GM19025 (cell line): Measurements from ENCODE around the gene LTB4R2.

ENCODE experiments used
- ATAC-seq: cut with Tn5 transposase; IDR thresholded peaks from one replicate; pipeline ENCODE4 v1.9.1; 2021; ENCODE audit warnings: mild to moderate bottlenecking, low read depth, moderate library complexity; ENCODE audit not compliant: unreplicated experiment

Gene LTB4R2

DNA sequence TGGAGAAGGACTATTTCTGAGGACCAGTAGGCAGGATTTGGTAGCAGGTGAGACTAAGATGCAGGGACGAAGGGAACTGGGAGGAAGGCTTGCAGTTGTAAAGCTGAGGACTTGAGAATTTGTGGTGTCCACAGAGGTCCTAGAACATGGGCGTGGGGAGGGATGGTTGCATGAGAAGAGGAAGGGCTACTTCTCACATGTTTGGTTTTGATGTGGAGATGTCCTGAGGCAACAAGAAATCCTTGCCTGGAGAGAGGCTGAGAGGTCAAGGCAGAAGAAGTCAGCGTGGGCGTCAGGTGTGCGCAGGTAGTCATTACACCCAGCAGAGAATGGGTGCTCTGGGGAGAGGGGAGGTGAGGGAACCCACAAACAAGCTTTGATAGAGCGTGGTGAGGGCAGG is 32.9 kb upstream of the LTB4R2 start:
- ATAC-seq: no peak

GRCh38 chr14:24277606-24278321 is 32.2 kb upstream of the LTB4R2 start:
- ATAC-seq: no peak

DNA sequence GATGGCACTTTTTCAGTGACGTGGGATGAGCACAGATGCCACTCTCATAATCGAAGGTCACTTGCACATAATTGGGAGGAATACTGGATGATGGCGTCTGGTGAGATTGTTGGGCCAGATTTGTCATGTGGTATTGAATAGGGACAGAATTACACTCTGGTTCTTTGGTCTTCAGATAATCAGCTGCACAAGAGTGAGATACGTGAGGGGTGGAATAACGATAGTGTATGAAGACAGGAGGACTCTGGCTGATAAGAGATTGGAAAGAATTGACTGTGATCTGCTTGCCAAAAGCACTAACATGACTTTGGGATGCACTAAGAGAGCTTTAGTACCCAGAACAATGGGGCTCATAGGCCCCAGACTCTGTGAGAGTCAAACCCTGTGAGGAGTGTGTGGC is 31.5 kb upstream of the LTB4R2 start:
- ATAC-seq: no peak

DNA sequence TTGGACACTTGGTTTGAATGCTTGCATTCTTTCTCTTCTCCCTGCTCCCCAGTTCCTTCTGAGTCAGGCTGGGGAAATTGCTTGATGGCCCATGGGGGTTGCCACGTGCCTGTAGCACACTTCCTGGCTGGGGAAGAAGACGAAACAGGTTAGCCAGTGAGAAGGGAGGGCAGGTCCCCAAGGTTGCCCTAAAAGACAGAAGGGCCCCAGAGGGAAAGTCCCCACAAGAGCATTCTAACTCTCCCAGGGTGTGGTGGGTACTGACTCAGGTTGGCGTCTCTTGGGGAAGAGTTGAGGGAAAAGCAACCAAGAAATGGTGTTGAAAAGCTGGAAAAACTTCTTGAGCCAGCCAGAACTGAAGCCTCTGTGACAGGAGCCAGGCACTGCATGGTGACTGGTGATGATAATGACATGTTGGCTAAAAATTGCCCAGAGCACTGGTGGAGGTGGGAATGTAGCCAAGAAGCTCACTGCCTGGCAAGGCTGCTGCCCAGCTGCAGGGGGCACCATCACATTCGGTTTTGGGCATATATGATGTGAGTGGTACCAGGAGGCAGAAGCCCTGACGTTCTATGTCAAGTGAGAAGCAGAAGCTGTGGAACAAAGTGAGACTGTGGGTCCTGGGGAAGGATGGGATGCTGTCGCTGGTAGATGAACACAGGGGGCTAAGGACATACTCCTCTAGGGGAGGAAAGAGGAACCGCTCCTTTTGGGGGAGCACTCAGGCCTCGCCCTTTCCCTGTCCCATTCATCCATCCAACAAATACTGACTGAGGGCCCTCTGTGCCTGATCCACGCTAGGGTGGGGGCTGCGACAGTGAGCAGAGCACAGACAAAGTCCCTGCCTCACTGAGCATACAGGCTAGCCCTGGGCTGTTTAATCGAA is 30.4 kb upstream of the LTB4R2 start:
- peak; percentile 77 for ATAC-seq

DNA sequence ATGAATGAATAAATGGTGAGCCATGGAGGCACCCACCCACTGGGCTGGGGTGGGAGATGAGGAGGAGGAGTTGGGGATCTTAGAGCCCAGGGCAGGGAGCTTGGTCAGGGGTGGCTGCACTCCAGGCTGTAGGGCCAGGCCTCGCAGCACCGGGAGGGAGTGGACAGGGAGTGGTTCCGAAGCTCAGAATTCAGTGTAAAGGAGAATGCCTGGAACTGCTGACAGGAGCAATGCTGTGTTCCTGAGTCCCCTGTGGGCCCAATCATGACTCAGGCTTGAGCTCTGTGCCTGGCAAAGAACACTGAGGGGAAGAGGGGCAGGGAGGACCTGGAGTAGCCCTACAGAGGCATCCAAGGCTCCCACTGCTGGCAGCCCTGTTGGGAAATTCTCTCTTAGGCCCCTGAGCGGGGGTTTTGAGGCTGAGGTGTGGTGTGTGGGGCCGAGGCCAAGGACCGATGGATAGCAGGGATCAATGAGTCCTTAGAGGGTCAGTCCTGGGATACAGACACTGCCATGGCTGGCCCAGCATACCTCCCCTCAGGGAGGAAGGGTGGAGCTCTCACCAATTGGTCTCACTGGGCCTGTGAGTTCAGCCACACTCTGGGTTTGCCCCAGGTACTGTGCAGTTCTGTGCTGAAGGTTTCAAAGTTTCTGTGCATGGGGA is 29.0 kb upstream of the LTB4R2 start:
- no peak for ATAC-seq

- no peak for ATAC-seq
These were observed 28.3 kb upstream of the LTB4R2 start for GRCh38 chr14:24281636-24282035.

DNA sequence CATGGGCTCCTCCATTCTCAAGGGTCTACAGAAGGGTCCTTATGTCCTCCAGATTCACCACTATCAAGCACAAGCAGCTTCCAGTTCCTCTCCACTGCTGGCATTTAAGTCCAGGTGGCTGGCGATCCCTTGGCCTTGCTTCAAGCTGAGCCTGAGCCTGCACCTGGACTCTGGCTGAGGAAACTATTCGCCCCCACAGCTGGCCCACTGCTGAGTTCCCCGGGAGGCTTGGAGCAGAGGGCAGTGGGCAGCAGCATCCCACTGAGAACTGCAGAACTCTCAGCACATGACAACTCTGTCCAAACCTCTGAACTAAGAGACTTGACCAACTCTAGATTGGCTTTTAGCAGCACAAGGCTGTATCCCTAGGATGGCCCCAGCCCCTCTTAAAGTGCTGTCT is 27.2 kb upstream of the LTB4R2 start:
- ATAC-seq: no peak

DNA sequence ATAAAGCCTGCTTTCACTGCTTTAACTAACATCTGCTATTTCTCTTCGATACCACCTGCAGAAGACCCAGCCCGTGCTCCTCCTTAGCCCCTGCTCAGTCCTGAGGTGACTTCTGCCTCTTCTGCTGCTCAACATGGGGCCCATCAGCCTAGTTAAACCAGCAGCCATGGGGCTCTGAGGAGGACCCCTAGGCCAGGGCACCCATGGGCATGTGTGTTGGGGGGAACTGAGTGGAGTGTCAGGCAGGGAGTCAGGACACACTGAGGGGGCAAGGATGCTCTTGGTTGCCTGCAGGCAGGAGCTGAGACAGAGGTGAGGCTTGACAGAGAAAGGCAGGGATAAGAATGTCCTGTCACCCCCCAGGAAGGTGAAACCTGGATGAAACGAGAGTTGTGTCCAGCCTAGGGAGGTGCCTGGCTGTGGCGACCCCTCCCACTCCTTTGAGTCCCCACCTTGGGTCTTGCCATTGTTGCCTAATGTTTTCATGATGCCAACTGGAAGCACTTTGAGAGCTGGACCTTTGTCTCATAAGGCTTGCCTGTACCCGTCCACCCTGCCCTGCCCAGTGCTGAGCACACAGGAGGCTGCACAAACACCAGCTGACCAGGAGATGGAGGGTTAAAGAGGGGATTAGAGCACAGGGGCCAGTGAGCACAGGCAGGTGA is 26.0 kb upstream of the LTB4R2 start:
- no peak for ATAC-seq

- no peak for ATAC-seq
These were observed 25.4 kb upstream of the LTB4R2 start for GRCh38 chr14:24284501-24285035.

DNA sequence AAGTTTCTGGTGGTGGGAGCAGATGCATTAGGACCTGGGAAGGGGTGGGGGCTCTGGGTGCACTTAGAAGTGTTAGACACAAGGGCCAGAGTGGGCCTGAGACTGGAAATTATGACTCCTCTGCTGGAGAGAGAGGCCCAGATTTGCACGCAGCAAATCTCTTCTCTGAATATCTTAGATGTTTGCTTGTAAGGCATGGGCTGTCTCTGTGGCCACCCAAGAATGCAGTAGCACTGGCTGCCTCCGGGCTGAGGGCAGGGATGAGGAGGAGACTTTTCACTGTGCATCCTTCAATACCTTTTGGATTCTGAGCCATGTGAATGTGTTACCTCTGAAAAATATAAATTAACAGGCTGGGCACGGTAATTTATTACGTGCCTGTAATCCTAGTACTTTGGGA is 24.6 kb upstream of the LTB4R2 start:
- no peak for ATAC-seq

- ATAC-seq: no peak
These were observed 22.9 kb upstream of the LTB4R2 start for GRCh38 chr14:24286996-24287395.

GRCh38 chr14:24289649-24290280 is 20.2 kb upstream of the LTB4R2 start:
- ATAC-seq: peak; percentile 88

DNA sequence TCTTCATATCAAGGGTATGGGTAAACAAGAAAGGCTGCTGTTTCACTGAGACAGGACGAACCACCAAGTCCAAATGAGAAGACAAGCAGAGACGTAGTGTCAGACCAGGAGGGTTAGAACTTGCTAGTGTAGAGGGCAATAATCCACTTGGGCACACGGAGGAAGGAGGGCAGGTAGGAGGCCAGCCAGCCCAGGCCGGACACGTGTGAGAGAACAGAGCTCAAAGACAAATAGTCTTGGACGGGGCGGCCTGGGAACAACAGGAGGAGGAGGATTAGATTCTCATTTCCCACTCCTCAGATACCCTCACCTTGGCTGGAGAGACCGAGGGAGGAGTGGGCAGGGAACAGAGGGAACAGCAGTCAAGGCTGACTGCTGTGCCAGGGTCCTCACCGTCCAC is 19.2 kb upstream of the LTB4R2 start:
- no peak for ATAC-seq

- no peak for ATAC-seq
These were observed 18.4 kb upstream of the LTB4R2 start for GRCh38 chr14:24291446-24292117.

DNA sequence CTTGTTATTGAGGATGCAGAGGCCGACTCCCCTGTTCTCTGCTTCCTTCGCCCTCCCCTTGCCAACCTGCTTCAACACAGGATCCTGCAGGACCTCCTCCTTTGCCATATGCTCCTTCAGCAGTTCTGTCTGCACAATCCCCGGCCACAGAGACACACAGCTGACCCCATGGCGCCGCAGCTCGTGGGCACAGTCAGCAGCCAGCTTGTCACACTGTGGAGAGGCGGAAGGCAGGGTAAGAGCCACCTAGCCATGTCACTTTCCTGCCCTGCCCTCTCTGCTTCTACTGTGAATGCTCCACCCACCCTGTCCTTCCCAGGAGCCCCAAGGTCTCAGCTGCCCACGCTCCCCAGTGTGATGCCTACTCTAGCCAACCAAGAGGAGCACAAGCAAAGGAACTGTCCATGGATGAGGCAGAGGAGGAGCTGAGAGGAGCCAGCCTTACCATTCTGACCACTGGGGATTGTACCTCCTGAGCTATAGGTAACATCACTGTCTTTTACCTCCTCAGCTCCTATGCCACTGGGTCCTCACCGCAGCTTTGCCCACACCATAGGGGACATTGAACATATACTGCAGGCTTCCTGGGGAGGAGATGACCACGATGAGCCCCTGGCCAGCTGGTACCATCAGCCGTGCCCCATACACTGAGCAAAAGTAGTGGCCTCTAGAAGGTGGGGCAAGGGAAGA is 17.7 kb upstream of the LTB4R2 start:
- ATAC-seq: no peak

DNA sequence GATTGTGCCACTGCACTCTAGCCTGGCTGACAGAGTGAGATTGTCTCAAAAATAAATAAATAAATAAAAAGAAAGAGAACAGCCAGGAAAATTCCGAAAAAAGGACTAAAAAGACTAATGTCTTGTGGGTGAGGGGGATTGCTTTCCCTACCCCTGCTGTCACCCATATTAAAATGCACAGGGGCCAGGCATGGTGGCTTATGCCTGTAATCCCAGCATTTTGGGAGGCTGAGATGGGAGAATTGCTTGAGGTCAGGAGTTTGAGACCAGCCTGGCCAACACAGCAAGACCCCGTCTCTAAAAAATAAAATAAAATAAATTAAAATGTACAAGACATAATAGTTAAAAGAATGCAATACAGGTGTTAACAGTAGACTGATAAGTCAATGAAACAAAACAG is 16.4 kb upstream of the LTB4R2 start:
- ATAC-seq: no peak

DNA sequence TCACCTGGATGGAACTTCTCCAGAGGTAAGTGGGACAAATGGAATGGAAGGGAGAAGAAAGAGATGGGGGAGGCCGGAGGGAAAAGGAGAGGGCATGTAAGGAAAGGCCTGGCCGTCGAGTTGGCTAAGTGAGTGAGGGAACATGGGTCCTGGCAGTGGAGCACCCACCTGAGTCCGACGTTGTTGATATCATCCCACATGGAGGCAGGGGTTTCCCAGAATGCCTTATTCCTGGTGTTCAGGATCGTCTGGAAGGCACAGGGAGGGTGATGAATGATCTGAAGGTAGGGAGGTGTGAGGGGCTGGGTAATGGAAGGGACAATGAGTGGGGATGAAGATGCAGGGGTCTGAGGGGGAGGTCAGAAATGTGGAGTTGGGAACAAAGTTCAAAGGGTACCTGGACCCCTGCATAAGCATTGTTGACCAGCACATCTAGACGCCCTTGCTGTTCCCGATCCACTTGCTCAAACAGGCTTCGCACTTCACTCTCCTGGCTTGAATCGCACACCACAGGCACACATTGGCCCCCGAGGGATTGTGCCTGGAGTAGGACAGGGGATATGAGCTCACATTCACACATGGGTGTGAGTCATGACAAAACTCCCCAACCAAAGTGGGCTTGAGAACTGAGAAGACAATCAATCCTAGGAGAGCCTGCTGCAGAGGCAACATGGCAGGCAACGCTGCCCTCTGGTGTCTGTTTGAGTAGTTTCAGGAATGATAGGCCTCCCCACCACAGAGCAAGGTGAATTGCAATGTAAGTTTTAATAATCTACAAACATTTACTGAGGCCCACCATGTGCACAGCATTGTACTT is 13.4 kb upstream of the LTB4R2 start:
- peak; percentile 60 for ATAC-seq
